GM23248 (cell line): ENCODE measurements around the gene WDR27.

Experiments
- EZH2 ChIP-seq: fragments of 200-600 bp; sonication (generic); IDR thresholded peaks from 2 replicates; pipeline ENCODE4 v1.6.1; 2018; ENCODE audit warnings: antibody characterized with exemption, mild to moderate bottlenecking; ENCODE audit not compliant: insufficient read depth, poor library complexity, severe bottlenecking
- EZH2phosphoT487 ChIP-seq: fragments of 200-600 bp; sonication (generic); IDR thresholded peaks from 2 replicates; pipeline ENCODE4 v1.6.1; 2018; ENCODE audit warnings: antibody characterized with exemption, moderate library complexity, mild to moderate bottlenecking, low read depth; ENCODE audit not compliant: insufficient read depth

DNA sequence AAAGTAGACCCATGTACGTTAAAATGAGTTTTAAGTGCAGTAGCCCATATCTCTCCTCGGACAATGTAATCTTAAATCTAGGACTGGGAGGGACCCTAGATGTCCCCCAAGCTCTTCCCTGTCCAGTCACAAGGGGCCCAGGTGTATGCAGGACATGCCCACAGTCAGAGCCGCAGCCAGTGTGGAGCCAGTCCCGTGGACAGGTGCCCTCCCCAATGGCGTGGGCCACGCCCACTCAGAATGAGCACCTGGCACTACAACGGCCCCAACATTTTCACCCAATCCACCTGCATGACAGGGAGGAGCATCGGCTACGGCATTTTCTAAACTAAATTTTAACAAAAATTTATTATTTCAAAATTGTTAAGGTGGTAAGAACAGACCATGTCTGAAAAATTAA is 53.2 kb downstream of the WDR27 start:
- TF ChIP-seq EZH2 (no peak), EZH2phosphoT487 (no peak)
